ENCODE measurements around the gene WDR75. TPM values are rescaled to one million over a fixed set of nuclear protein-coding genes. Genes with fewer than 3 reads are reported as not detected.
A peak's percentile ranks its signal among the peaks of the same experiment; 100 is the strongest.

The WDR75 gene
- total and polyA plus RNA-seq, 2 of the 13 experiments (the other 11 are each of a cell fraction or from before 2014, with no cell fraction given) = 63.0 to 74.1 TPM

GRCh38 chr2:189440947-189441708 is at the start of gene WDR75 (continued):
- TF ChIP-seq ZBTB43 (CRISPR knock-in tag; conservative IDR thresholded peaks at IDR 0.05) (no peak; the same call in 1 of the 2 replicates), ZNF530 (CRISPR knock-in tag; IDR thresholded peaks at IDR 0.05; ENCODE audit: low read depth) (no peak), ZNF746 (CRISPR knock-in tag; IDR thresholded peaks at IDR 0.05) (peak; percentile 58; the same call in 1 of the 2 replicates), ZNF138 (CRISPR knock-in tag; IDR thresholded peaks at IDR 0.05; ENCODE audit: low read depth) (no peak), RNF2 (conservative IDR thresholded peaks at IDR 0.05; ENCODE audit: low read depth) (peak; percentile 14; the same call in 1 of the 2 replicates), ZNF572 (CRISPR knock-in tag; IDR thresholded peaks at IDR 0.05) (no peak), MTF2 (CRISPR knock-in tag; IDR thresholded peaks at IDR 0.05; ENCODE audit: borderline replicate concordance) (0 out of 2 replicates have a peak, but pooled peaks have one; percentile 7), CEBPZ (IDR thresholded peaks at IDR 0.05; ENCODE audit: low read length) (no peak), ASH2L (IDR thresholded peaks at IDR 0.05; ENCODE audit: insufficient read length, low read depth, low read length) (peak; percentile 98), NCOA5 (CRISPR knock-in tag; IDR thresholded peaks at IDR 0.05) (no peak), NFYC (CRISPR knock-in tag; IDR thresholded peaks at IDR 0.05) (peak; percentile 51), NONO (IDR thresholded peaks at IDR 0.05) (no peak), NONO (CRISPR knock-in tag; conservative IDR thresholded peaks at IDR 0.05) (peak; percentile 56), ZNF333 (CRISPR knock-in tag; IDR thresholded peaks at IDR 0.05; ENCODE audit: borderline replicate concordance) (0 out of 2 replicates have a peak, but pooled peaks have one; percentile 33), FOXO1 (CRISPR knock-in tag; IDR thresholded peaks at IDR 0.05) (peak; percentile 39; the same call in 1 of the 2 replicates), ZNF496 (CRISPR knock-in tag; IDR thresholded peaks at IDR 0.05; ENCODE audit: insufficient replicate concordance) (no peak)
- TF ChIP-seq, protein P1, sequence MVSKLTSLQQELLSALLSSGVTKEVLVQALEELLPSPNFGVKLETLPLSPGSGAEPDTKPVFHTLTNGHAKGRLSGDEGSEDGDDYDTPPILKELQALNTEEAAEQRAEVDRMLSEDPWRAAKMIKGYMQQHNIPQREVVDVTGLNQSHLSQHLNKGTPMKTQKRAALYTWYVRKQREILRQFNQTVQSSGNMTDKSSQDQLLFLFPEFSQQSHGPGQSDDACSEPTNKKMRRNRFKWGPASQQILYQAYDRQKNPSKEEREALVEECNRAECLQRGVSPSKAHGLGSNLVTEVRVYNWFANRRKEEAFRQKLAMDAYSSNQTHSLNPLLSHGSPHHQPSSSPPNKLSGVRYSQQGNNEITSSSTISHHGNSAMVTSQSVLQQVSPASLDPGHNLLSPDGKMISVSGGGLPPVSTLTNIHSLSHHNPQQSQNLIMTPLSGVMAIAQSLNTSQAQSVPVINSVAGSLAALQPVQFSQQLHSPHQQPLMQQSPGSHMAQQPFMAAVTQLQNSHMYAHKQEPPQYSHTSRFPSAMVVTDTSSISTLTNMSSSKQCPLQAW (CRISPR knock-in tag; IDR thresholded peaks at IDR 0.05) = peak; percentile 59
- TF ChIP-seq, protein P2, sequence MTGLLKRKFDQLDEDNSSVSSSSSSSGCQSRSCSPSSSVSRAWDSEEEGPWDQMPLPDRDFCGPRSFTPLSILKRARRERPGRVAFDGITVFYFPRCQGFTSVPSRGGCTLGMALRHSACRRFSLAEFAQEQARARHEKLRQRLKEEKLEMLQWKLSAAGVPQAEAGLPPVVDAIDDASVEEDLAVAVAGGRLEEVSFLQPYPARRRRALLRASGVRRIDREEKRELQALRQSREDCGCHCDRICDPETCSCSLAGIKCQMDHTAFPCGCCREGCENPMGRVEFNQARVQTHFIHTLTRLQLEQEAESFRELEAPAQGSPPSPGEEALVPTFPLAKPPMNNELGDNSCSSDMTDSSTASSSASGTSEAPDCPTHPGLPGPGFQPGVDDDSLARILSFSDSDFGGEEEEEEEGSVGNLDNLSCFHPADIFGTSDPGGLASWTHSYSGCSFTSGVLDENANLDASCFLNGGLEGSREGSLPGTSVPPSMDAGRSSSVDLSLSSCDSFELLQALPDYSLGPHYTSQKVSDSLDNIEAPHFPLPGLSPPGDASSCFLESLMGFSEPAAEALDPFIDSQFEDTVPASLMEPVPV (CRISPR knock-in tag; IDR thresholded peaks at IDR 0.05) = no peak
- TF ChIP-seq, protein P3, sequence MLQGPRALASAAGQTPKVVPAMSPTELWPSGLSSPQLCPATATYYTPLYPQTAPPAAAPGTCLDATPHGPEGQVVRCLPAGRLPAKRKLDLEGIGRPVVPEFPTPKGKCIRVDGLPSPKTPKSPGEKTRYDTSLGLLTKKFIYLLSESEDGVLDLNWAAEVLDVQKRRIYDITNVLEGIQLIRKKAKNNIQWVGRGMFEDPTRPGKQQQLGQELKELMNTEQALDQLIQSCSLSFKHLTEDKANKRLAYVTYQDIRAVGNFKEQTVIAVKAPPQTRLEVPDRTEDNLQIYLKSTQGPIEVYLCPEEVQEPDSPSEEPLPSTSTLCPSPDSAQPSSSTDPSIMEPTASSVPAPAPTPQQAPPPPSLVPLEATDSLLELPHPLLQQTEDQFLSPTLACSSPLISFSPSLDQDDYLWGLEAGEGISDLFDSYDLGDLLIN (CRISPR knock-in tag; IDR thresholded peaks at IDR 0.05; ENCODE audit: borderline replicate concordance) = 0 out of 2 replicates have a peak, but pooled peaks have one; percentile 82
